Neural crest cell (in vitro differentiated cells): ENCODE measurements around the gene OPN5. TPM values are rescaled to one million over a fixed set of nuclear protein-coding genes. Genes with fewer than 3 reads are reported as not detected.

Experiments
- DNase-seq: peaks from one replicate; pipeline ENCODE4 v3.0.0; 2021; ENCODE audit warnings: low read depth, mixed read lengths, low spot score
- H3K27ac Mint-ChIP-seq: one replicate; pipeline ENCODE4 v1.8.0; 2021; ENCODE audit warnings: mild to moderate bottlenecking, mixed read lengths; ENCODE audit not compliant: unreplicated experiment
- H3K27me3 Mint-ChIP-seq: 2 replicates; pipeline ENCODE4 v1.8.0; 2021; ENCODE audit warnings: low read depth, mild to moderate bottlenecking, mixed read lengths
- H3K36me3 Mint-ChIP-seq: 2 replicates; pipeline ENCODE4 v1.8.0; 2021; ENCODE audit warnings: low read depth, mild to moderate bottlenecking, mixed read lengths
- H3K4me1 Mint-ChIP-seq: 2 replicates; pipeline ENCODE4 v1.8.0; 2021; ENCODE audit warnings: mixed read lengths
- H3K4me3 Mint-ChIP-seq: one replicate; pipeline ENCODE4 v1.8.0; 2021; ENCODE audit warnings: mild to moderate bottlenecking, mixed read lengths
- H3K9me3 Mint-ChIP-seq: 2 replicates; pipeline ENCODE4 v1.8.0; 2021; ENCODE audit warnings: mixed read lengths
- total RNA-seq: library from RNA; stranded (reverse); gene quantifications from 2 replicates; pipeline ENCODE4 v1.2.1, GENCODE V29; 2021
- TF ChIP-seq, protein P1 (sequence below): fragments of 200-600 bp; sonication (generic); conservative IDR thresholded peaks from 2 replicates; pipeline ENCODE4 v1.5.0; 2021; ENCODE audit warnings: antibody characterized with exemption, mild to moderate bottlenecking

The OPN5 gene
- total RNA-seq, 1 donor from 2014 or later, result not detected

DNA sequence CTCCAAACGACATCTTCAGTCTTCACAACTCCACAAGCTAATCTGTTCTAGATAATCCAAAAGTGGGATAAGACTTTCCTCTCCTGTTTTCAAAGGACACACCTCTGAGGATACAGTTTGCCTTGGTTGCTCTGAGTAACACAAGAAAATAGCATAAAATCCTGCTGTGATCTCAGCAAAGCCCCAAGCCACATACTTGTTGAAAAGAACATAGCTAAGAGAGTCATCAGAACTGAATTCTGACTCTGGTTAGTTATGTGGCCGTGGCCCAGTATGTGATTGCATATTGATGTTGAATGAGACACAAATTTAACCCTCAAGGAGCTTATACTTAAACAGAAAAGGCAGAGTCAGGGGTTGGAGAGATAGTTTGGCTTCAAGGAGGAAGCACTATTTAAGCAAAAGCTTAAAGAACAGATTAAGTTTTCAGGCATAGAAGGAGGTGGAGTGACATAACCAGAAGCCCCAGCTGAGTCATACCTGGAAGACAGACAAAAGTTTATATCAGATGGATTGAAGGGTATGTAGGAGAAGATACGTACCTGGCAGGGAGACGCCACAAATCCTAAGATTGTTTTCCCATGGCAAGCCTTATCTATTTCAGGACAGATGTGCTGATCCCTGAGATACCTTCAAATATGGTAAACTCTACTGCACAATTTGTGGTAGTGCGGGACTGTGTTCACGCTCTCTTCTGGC lies 41.2 kb downstream of the OPN5 start:
- no peak overlapping the region for H3K27ac Mint-ChIP-seq

GRCh38 chr6:47832386-47833100 lies 50.7 kb downstream of the OPN5 start:
- Mint-ChIP-seq H3K9me3 (no peaks in the 10 kb centered on the region), H3K4me1 (no peaks in the 10 kb centered on the region), H3K27me3 (peaks cover 3% of the 10 kb centered on the region), H3K4me3 (no peak overlapping the region), H3K36me3 (no peaks in the 10 kb centered on the region), H3K27ac (no peak overlapping the region)
- DNase-seq, result no peak
- TF ChIP-seq, protein P1, sequence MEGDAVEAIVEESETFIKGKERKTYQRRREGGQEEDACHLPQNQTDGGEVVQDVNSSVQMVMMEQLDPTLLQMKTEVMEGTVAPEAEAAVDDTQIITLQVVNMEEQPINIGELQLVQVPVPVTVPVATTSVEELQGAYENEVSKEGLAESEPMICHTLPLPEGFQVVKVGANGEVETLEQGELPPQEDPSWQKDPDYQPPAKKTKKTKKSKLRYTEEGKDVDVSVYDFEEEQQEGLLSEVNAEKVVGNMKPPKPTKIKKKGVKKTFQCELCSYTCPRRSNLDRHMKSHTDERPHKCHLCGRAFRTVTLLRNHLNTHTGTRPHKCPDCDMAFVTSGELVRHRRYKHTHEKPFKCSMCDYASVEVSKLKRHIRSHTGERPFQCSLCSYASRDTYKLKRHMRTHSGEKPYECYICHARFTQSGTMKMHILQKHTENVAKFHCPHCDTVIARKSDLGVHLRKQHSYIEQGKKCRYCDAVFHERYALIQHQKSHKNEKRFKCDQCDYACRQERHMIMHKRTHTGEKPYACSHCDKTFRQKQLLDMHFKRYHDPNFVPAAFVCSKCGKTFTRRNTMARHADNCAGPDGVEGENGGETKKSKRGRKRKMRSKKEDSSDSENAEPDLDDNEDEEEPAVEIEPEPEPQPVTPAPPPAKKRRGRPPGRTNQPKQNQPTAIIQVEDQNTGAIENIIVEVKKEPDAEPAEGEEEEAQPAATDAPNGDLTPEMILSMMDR, result no peak

More for the DNA sequence above, 41.2 kb downstream of the OPN5 start:
- H3K9me3 Mint-ChIP-seq, result peaks cover under 1% of the 10 kb centered on the region
- peaks cover 2% of the 10 kb centered on the region for H3K27me3 Mint-ChIP-seq
- DNase-seq, result no peak
- TF ChIP-seq, protein P1, result no peak
- no peak overlapping the region for H3K4me3 Mint-ChIP-seq
- peaks cover 2% of the 10 kb centered on the region for H3K4me1 Mint-ChIP-seq
- H3K36me3 Mint-ChIP-seq, result no peaks in the 10 kb centered on the region

DNA sequence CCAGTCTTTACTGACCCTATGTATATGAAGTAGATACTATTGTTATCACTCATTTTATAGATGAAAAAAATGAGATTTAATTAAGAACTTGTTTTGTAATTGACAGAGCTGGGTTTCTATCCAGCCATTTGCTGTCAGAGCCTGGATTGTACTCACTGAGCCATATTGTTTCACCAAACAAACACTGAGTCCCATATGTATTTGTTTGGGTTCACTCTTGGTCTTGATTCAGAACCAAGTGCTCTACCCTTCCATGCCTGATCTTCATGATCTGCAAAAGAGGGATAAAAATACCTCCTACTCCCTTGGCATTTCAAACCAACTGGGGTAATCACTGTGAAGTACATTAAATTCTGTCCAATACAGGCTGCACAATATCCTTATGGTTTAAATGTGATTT lies 52.4 kb downstream of the OPN5 start:
- H3K4me3 Mint-ChIP-seq, result no peak overlapping the region
- H3K4me1 Mint-ChIP-seq, result no peaks in the 10 kb centered on the region
- H3K36me3 Mint-ChIP-seq, result no peaks in the 10 kb centered on the region
- H3K27me3 Mint-ChIP-seq, result peaks cover 3% of the 10 kb centered on the region
- TF ChIP-seq, protein P1, result no peak
- no peak for DNase-seq
- no peak overlapping the region for H3K27ac Mint-ChIP-seq
- no peaks in the 10 kb centered on the region for H3K9me3 Mint-ChIP-seq

- H3K36me3 Mint-ChIP-seq, result no peaks in the 10 kb centered on the region
- no peak overlapping the region for H3K4me3 Mint-ChIP-seq
- DNase-seq, result no peak
- H3K9me3 Mint-ChIP-seq, result no peaks in the 10 kb centered on the region
- no peaks in the 10 kb centered on the region for H3K4me1 Mint-ChIP-seq
- H3K27me3 Mint-ChIP-seq, result no peaks in the 10 kb centered on the region
- no peak overlapping the region for H3K27ac Mint-ChIP-seq
- TF ChIP-seq, protein P1, result no peak
These were observed 54.2 kb downstream of the OPN5 start for GRCh38 chr6:47836046-47836445.

DNA sequence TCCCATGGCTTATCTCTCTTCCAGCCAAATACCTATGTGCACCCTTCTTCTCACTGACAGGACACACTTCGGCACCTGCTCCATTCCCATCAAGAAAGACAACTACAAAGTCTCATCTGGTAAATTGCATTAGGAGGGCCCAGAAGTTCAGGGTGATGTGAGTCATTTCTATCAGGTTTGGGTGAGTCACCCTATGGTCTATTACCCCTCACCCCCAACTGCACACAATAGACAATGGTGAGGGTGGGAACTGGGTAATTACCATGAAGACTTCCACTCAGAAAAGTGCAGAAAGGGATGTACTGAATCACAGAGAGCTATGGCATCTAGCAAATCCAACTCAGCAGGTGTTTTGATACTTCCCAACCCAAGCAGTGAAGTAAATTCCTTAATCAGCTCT lies 54.8 kb downstream of the OPN5 start:
- no peaks in the 10 kb centered on the region for H3K27me3 Mint-ChIP-seq
- H3K36me3 Mint-ChIP-seq, result no peaks in the 10 kb centered on the region
- TF ChIP-seq, protein P1, result no peak
- H3K9me3 Mint-ChIP-seq, result no peaks in the 10 kb centered on the region
- no peak for DNase-seq
- H3K4me3 Mint-ChIP-seq, result no peak overlapping the region
- H3K27ac Mint-ChIP-seq, result no peak overlapping the region
- H3K4me1 Mint-ChIP-seq, result no peaks in the 10 kb centered on the region
